GM21576 (cell line): ENCODE measurements around the gene PHKB.

Experiments used
- ATAC-seq: cut with Tn5 transposase; IDR thresholded peaks from one replicate; pipeline ENCODE4 v1.9.1; 2021; ENCODE audit warnings: mild to moderate bottlenecking, moderate library complexity; ENCODE audit not compliant: unreplicated experiment

Gene PHKB

GRCh38 chr16:47724115-47724785 is 263.1 kb downstream of the PHKB start:
- ATAC-seq = no peak

- no peak for ATAC-seq
Measured at GRCh38 chr16:47725188-47725695, 264.1 kb downstream of the PHKB start.

- no peak for ATAC-seq
Measured at GRCh38 chr16:47726031-47726675, 265.0 kb downstream of the PHKB start.

- ATAC-seq = no peak
Measured at GRCh38 chr16:47727131-47727530, 266.0 kb downstream of the PHKB start.

GRCh38 chr16:47728205-47728604 is 267.1 kb downstream of the PHKB start:
- ATAC-seq = no peak

- no peak for ATAC-seq
Measured at GRCh38 chr16:47729701-47730100, 268.6 kb downstream of the PHKB start.

- ATAC-seq = no peak
Measured at GRCh38 chr16:47731252-47731651, 270.1 kb downstream of the PHKB start.

GRCh38 chr16:47732122-47732521 is 271.0 kb downstream of the PHKB start:
- ATAC-seq = no peak

- no peak for ATAC-seq
Measured at GRCh38 chr16:47732523-47733111, 271.5 kb downstream of the PHKB start.

GRCh38 chr16:47734081-47734857 is 273.1 kb downstream of the PHKB start:
- ATAC-seq = no peak

GRCh38 chr16:47734987-47735594 is 274.0 kb downstream of the PHKB start:
- ATAC-seq = no peak

GRCh38 chr16:47750371-47750770 is 289.2 kb downstream of the PHKB start:
- no peak for ATAC-seq
